SK-N-SH treated with all-trans-retinoic acid at 6 μM for 48 hours (cell line): ENCODE data around the gene ALX1.

Experiments used
- ATAC-seq: fragments of 200-7000 bp; cut with Tn5 transposase; 3 replicates; pipeline ENCODE4 v1.9.1; 2020; ENCODE audit warnings: mild to moderate bottlenecking, moderate library complexity
- ARNTL ChIP-seq: fragments of 450-650 bp; formaldehyde crosslinking; IDR thresholded peaks from 2 replicates; pipeline ENCODE4 v1.5.0; 2020; ENCODE audit warnings: low read depth, mild to moderate bottlenecking, moderate library complexity, borderline replicate concordance
- BACH2 ChIP-seq: fragments of 250-450 bp; sonication (Bioruptor Pico); IDR thresholded peaks from 2 replicates; pipeline ENCODE4 v1.9.0; 2021; ENCODE audit warnings: mild to moderate bottlenecking, borderline replicate concordance
- CSDC2 ChIP-seq: fragments of 250-450 bp; sonication (Bioruptor Pico); IDR thresholded peaks from 2 replicates; pipeline ENCODE4 v1.5.0; 2020; ENCODE audit warnings: mild to moderate bottlenecking, moderate library complexity
- ESRRG ChIP-seq: fragments of 250-450 bp; sonication (Bioruptor Pico); IDR thresholded peaks from 2 replicates; pipeline ENCODE4 v1.6.1; 2021; ENCODE audit warnings: mild to moderate bottlenecking
- GLIS3 ChIP-seq: fragments of 250-450 bp; sonication (Bioruptor Pico); IDR thresholded peaks from 2 replicates; pipeline ENCODE4 v1.5.0; 2020; ENCODE audit warnings: mild to moderate bottlenecking, moderate library complexity
- ISL1 ChIP-seq: fragments of 250-450 bp; sonication (Bioruptor Pico); IDR thresholded peaks from 2 replicates; pipeline ENCODE4 v2.1.2; 2022; ENCODE audit warnings: mild to moderate bottlenecking, moderate library complexity
- OSR1 ChIP-seq: fragments of 250-450 bp; sonication (Bioruptor Pico); IDR thresholded peaks from 2 replicates; pipeline ENCODE4 v1.8.0; 2022; ENCODE audit warnings: moderate library complexity, mild to moderate bottlenecking, inconsistent platforms
- PPARA ChIP-seq: fragments of 250-450 bp; sonication (Bioruptor Pico); IDR thresholded peaks from 2 replicates; pipeline ENCODE4 v1.5.0; 2020; ENCODE audit warnings: mild to moderate bottlenecking, borderline replicate concordance
- RARB ChIP-seq: fragments of 250-450 bp; sonication (Bioruptor Pico); IDR thresholded peaks from 2 replicates; pipeline ENCODE4 v1.8.0; 2021; ENCODE audit warnings: mild to moderate bottlenecking, moderate library complexity
- SNAI2 ChIP-seq: fragments of 250-450 bp; sonication (Bioruptor Pico); IDR thresholded peaks from 2 replicates; pipeline ENCODE4 v1.5.0; 2020; ENCODE audit warnings: mild to moderate bottlenecking, moderate library complexity
- TOX ChIP-seq: fragments of 250-450 bp; sonication (Bioruptor Pico); IDR thresholded peaks from 2 replicates; pipeline ENCODE4 v1.8.0; 2021; ENCODE audit warnings: mild to moderate bottlenecking, moderate library complexity, borderline replicate concordance
- ZC3H10 ChIP-seq: fragments of 250-450 bp; sonication (Bioruptor Pico); IDR thresholded peaks from 2 replicates; pipeline ENCODE4 v1.5.1; 2021; ENCODE audit warnings: mild to moderate bottlenecking, moderate library complexity
- ZFP3 ChIP-seq: fragments of 250-450 bp; sonication (Bioruptor Pico); IDR thresholded peaks from 2 replicates; pipeline ENCODE4 v1.5.0; 2020; ENCODE audit warnings: mild to moderate bottlenecking, moderate library complexity
- ZFP30 ChIP-seq: fragments of 450-650 bp; formaldehyde crosslinking; IDR thresholded peaks from 2 replicates; pipeline ENCODE4 v1.5.0; 2022; ENCODE audit warnings: mild to moderate bottlenecking, moderate library complexity
- ZNF565 ChIP-seq: fragments of 450-650 bp; formaldehyde crosslinking; conservative IDR thresholded peaks from 2 replicates; pipeline ENCODE4 v1.5.0; 2020; ENCODE audit warnings: low read depth, mild to moderate bottlenecking, moderate library complexity
- ZNF70 ChIP-seq: fragments of 450-650 bp; formaldehyde crosslinking; IDR thresholded peaks from 2 replicates; pipeline ENCODE4 v1.5.0; 2020; ENCODE audit warnings: mild to moderate bottlenecking, moderate library complexity
- ZNF8 ChIP-seq: fragments of 450-650 bp; formaldehyde crosslinking; IDR thresholded peaks from 2 replicates; pipeline ENCODE4 v1.5.0; 2020; ENCODE audit warnings: mild to moderate bottlenecking, moderate library complexity
- TF ChIP-seq, protein P1 (sequence below): fragments of 250-450 bp; sonication (Bioruptor Pico); IDR thresholded peaks from 2 replicates; pipeline ENCODE4 v1.5.1; 2021; ENCODE audit warnings: mild to moderate bottlenecking, moderate library complexity
- TF ChIP-seq, protein P2 (sequence below): fragments of 250-450 bp; sonication (Bioruptor Pico); IDR thresholded peaks from 2 replicates; pipeline ENCODE4 v1.8.0; 2021; ENCODE audit warnings: low read depth, mild to moderate bottlenecking, moderate library complexity, borderline replicate concordance
- TF ChIP-seq, protein P3 (sequence below): fragments of 250-450 bp; sonication (Bioruptor Pico); IDR thresholded peaks from 2 replicates; pipeline ENCODE4 v1.5.1; 2020; ENCODE audit warnings: low read depth, mild to moderate bottlenecking, moderate library complexity
- TF ChIP-seq, protein P4 (sequence below): fragments of 250-450 bp; sonication (Bioruptor Pico); IDR thresholded peaks from 2 replicates; pipeline ENCODE4 v1.8.0; 2020; ENCODE audit warnings: mild to moderate bottlenecking, moderate library complexity, borderline replicate concordance

ALX1 gene

DNA sequence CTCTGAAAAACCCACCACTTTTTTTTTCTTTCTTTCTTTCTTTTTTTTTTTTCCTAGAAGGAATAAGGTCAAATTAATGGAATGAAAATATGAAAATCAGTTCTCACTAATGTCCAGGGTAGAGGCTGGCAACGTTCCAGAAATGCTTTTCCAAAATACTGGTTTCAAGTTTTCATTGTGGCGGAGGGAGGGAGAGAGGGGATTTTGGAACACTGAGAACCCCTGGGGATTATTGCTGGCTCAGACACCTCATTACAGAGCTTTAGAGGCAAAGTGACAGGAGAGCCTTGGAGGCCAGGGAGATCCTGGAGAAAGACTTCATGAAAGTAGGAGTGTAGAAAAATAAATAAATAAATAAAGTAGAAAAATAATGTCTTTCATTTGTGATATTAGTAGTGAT, 45.4 kb downstream of the ALX1 start:
- ATAC-seq: no peak
- TF ChIP-seq, protein P1, sequence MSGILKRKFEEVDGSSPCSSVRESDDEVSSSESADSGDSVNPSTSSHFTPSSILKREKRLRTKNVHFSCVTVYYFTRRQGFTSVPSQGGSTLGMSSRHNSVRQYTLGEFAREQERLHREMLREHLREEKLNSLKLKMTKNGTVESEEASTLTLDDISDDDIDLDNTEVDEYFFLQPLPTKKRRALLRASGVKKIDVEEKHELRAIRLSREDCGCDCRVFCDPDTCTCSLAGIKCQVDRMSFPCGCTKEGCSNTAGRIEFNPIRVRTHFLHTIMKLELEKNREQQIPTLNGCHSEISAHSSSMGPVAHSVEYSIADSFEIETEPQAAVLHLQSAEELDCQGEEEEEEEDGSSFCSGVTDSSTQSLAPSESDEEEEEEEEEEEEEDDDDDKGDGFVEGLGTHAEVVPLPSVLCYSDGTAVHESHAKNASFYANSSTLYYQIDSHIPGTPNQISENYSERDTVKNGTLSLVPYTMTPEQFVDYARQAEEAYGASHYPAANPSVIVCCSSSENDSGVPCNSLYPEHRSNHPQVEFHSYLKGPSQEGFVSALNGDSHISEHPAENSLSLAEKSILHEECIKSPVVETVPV (CRISPR knock-in tag): no peak
- TF ChIP-seq ZC3H10 (CRISPR knock-in tag) (no peak), SNAI2 (CRISPR knock-in tag) (no peak), TOX (no peak), CSDC2 (no peak), ESRRG (CRISPR knock-in tag) (no peak), ZFP30 (CRISPR knock-in tag) (no peak), ZNF565 (CRISPR knock-in tag) (no peak), BACH2 (no peak)
- TF ChIP-seq, protein P2, sequence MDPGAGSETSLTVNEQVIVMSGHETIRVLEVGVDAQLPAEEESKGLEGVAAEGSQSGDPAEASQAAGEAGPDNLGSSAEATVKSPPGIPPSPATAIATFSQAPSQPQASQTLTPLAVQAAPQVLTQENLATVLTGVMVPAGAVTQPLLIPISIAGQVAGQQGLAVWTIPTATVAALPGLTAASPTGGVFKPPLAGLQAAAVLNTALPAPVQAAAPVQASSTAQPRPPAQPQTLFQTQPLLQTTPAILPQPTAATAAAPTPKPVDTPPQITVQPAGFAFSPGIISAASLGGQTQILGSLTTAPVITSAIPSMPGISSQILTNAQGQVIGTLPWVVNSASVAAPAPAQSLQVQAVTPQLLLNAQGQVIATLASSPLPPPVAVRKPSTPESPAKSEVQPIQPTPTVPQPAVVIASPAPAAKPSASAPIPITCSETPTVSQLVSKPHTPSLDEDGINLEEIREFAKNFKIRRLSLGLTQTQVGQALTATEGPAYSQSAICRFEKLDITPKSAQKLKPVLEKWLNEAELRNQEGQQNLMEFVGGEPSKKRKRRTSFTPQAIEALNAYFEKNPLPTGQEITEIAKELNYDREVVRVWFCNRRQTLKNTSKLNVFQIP: no peak
- TF ChIP-seq, protein P3, sequence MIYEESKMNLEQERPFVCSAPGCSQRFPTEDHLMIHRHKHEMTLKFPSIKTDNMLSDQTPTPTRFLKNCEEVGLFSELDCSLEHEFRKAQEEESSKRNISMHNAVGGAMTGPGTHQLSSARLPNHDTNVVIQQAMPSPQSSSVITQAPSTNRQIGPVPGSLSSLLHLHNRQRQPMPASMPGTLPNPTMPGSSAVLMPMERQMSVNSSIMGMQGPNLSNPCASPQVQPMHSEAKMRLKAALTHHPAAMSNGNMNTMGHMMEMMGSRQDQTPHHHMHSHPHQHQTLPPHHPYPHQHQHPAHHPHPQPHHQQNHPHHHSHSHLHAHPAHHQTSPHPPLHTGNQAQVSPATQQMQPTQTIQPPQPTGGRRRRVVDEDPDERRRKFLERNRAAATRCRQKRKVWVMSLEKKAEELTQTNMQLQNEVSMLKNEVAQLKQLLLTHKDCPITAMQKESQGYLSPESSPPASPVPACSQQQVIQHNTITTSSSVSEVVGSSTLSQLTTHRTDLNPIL (CRISPR knock-in tag): no peak

DNA sequence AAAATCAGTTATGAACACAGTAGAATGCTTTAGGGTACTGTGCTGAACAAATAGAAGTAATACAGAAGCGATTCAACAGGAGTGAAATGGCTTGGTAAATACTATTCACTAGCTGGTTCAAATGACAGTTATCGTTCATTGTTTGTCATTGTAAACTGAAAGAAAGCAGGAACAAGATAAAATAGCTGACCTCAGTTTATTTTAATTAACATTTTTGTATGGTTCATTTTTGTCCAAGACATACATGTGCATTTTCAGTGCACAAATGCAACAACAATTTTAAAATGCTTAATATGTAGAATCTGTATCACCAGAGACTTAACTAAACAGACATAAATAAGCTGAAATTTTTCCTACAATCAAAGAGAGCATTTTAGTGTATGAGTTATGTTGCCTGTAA, 49.9 kb downstream of the ALX1 start:
- ATAC-seq: no peak
- TF ChIP-seq ZNF565 (CRISPR knock-in tag): no peak
- no peak for TF ChIP-seq TOX
- TF ChIP-seq ISL1 (CRISPR knock-in tag): no peak
- TF ChIP-seq, protein P3 (CRISPR knock-in tag): no peak
- TF ChIP-seq, protein P2: no peak
- TF ChIP-seq BACH2: no peak
- TF ChIP-seq ZNF8 (CRISPR knock-in tag): no peak
- no peak for TF ChIP-seq ZNF70 (CRISPR knock-in tag)
- no peak for TF ChIP-seq ESRRG (CRISPR knock-in tag)

DNA sequence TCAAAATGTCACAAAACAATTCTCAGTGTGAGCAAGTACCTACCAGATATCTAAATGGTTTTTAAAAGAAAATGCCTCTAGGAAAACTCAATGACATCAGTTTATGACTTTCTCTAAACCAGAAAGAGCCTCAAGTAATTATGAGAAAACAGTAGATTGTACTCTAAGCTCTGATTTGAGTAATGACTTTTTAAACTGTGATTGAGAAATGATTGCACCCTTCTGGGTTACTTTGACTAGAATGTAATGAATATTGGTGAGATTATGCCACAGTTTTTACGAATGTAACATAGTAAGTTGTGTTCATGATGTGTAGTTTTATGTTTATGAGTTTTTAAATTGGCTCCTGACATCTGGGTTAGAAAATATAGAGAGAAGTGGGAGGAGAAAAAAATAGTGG, 68.8 kb downstream of the ALX1 start:
- ATAC-seq: no peak
- no peak for TF ChIP-seq RARB
- TF ChIP-seq ZNF70 (CRISPR knock-in tag): no peak
- no peak for TF ChIP-seq ARNTL (CRISPR knock-in tag)
- TF ChIP-seq, protein P1 (CRISPR knock-in tag): no peak
- TF ChIP-seq ZNF8 (CRISPR knock-in tag): no peak
- TF ChIP-seq ISL1 (CRISPR knock-in tag): no peak
- TF ChIP-seq TOX: no peak
- TF ChIP-seq, protein P3 (CRISPR knock-in tag): no peak
- TF ChIP-seq ZNF565 (CRISPR knock-in tag): no peak
- no peak for TF ChIP-seq GLIS3 (CRISPR knock-in tag)
- TF ChIP-seq PPARA (CRISPR knock-in tag): no peak
- TF ChIP-seq, protein P4, sequence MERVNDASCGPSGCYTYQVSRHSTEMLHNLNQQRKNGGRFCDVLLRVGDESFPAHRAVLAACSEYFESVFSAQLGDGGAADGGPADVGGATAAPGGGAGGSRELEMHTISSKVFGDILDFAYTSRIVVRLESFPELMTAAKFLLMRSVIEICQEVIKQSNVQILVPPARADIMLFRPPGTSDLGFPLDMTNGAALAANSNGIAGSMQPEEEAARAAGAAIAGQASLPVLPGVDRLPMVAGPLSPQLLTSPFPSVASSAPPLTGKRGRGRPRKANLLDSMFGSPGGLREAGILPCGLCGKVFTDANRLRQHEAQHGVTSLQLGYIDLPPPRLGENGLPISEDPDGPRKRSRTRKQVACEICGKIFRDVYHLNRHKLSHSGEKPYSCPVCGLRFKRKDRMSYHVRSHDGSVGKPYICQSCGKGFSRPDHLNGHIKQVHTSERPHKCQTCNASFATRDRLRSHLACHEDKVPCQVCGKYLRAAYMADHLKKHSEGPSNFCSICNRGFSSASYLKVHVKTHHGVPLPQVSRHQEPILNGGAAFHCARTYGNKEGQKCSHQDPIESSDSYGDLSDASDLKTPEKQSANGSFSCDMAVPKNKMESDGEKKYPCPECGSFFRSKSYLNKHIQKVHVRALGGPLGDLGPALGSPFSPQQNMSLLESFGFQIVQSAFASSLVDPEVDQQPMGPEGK (CRISPR knock-in tag): no peak
- no peak for TF ChIP-seq ESRRG (CRISPR knock-in tag)
- no peak for TF ChIP-seq OSR1 (CRISPR knock-in tag)
- TF ChIP-seq CSDC2: no peak
- TF ChIP-seq SNAI2 (CRISPR knock-in tag): no peak
- no peak for TF ChIP-seq ZFP3 (CRISPR knock-in tag)
